M059J (cell line): ENCODE data around the gene TP73. TPM values are rescaled to one million over a fixed set of nuclear protein-coding genes. Genes with fewer than 3 reads are reported as not detected.

Experiments
- DNase-seq: peaks from one replicate; pipeline ENCODE4 v3.0.0-alpha.2; 2012; ENCODE audit warnings: low read depth
- total RNA-seq: library from RNA; depleted of rRNA; stranded (reverse); fragments of >200 nt; shearing (Covaris generic); gene quantifications from 2 replicates; pipeline ENCODE4 v1.2.3, GENCODE V29; 2014

Gene TP73
- total RNA-seq, 1 experiment from 2014 or later, result 0.91 TPM

DNA sequence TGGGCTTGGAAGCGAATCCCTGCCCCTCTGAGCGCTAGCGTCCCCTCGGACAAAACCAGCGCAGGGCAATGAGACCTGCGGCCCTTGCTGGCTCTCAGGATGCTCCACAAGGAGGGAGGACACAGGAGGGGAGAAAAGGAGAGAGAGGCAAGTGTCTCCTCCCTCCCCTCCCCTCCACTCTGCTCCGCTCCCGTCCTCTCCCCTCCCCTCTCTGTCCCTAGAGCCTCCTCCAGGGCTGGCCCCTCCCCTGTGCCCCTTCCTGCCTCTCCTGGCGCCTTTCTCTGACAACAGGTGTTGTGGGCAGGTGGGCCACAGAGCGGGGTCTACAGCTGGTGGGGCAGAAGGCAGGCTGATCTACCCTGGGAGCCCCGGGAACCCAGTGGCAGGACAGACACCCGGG is 35.2 kb downstream of the TP73 start:
- no peak for DNase-seq

GRCh38 chr1:3688356-3689137 is 36.2 kb downstream of the TP73 start:
- no peak for DNase-seq

GRCh38 chr1:3689138-3689750 is 36.9 kb downstream of the TP73 start:
- no peak for DNase-seq

DNA sequence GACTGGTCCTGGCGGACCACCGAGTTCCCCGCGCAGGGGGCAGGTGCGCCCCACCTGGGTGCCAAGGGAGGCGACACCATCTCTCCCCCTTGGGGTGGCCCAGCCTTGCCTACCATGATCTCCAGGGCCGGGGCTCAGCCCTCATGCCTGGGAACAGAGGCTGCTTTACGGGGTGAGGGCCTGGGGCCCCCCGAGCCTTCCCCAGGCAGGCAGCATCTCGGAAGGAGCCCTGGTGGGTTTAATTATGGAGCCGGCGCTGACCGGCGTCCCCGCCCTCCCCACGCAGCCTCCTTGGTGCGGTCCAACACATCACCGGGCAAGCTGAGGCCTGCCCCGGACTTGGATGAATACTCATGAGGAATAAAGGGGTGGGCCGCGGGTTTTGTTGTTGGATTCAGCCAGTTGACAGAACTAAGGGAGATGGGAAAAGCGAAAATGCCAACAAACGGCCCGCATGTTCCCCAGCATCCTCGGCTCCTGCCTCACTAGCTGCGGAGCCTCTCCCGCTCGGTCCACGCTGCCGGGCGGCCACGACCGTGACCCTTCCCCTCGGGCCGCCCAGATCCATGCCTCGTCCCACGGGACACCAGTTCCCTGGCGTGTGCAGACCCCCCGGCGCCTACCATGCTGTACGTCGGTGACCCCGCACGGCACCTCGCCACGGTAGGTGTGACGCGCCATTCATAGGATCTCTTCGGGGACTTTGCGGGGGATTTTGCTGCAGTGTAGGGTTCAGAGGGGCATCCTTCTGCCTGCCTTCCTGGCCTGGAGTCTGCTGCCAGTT is 38.2 kb downstream of the TP73 start:
- DNase-seq, result no peak

- DNase-seq, result no peak
Observed at GRCh38 chr1:3691421-3692204, 39.3 kb downstream of the TP73 start.

- no peak for DNase-seq
Observed at GRCh38 chr1:3692598-3692997, 40.3 kb downstream of the TP73 start.

- DNase-seq, result no peak
Observed at GRCh38 chr1:3693321-3693720, 41.0 kb downstream of the TP73 start.

DNA sequence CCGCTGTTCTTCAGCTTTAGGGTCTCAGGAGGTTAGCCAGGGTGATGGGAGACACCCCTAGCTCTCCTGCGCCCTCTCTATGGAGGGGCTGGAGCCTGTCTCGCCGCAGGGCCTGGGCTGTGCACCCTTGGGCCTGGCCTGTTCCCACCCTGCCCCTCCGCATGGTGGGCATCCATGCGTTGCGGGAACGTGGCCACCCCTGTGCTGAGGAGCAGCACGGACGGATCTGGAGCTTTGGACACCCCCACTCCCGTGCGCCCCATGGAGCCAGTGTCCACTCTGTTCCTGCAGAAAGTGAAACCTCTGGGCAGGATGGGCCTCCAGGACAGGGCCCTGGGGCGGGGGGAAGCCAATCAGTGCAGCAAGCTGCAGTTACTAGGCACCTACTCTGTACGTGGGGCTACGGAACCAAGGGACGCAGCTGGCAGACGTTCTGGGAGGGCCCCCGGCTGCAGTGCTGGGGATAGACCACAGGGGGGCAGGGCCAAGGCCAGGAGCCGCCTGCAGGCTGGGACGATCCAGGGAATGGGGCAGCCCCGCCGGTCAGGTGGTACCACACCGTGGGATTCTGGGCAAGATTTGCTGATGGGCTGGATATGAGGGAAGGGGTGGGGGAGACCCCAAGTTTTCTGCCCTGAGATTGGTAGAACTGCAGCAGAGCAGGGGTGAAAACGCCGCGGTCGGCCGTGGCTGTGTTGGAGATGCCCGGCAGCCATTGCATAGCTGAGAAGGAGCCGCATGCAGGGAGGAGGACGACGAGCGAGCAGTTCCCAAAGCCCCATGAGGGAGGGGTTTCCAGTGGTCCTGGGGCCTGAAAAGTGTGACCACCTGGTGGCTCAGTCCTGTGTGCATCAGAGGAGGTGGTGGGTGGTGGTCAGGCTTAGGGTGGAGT is 43.3 kb downstream of the TP73 start:
- DNase-seq, result peak; percentile 46

DNA sequence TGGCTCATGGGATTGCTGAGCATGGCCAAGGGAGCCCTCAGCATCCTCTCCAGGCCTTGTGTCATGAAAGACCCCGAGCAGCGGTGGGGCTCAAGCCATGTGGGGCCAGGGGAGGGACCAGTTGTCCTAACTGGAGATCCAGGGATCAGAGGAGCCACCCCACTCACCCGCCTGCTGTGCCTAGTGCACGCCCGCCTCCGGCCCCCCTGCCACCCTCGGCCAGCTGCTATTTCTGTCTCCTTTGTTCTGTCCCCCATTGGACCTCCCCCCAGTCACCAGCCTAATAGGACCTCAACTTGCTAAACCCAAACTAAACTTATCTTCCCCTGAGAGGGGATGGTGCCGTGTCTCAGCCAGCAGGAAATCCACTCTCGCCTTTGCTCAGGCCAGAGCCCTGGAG is 44.4 kb downstream of the TP73 start:
- no peak for DNase-seq

DNA sequence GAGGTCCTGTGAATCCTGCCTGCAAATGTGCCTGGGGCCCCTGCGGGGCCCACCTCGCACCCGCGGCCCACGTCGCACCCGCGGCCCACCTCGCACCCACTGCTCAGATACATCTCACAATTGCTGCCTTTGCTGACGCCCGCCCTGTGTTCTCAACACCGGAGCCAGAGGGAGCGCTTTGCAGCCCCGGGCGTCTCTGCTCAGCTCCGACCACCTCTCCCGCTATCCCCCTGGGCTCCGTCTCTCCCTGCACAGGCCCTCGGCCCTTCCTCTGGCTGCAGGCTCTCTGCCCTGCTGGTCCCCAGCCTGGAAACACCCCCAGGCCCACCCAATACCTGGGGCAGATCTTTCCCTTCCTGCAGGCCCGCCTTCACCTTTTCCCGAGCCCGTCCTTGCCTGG is 44.8 kb downstream of the TP73 start:
- DNase-seq, result no peak

DNA sequence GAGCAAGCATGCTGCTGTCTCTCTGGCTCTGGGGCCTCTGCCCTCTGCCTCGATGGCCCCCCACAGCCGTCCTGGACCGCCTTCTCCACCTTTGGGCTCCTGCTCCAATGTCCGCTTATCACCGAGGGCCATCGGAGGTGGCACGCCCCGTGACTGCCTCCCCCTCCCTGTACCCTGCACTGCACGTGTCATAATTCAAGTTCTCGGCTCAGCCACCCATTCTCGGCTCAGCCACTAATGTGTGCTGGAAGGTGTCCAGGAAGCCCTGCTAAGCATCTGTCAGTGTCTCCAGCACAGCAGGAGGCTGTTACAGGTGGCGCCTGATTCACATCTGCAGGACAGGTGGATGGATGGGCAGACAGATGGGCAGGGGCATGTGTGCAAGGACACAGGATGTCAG is 45.5 kb downstream of the TP73 start:
- DNase-seq, result no peak

DNA sequence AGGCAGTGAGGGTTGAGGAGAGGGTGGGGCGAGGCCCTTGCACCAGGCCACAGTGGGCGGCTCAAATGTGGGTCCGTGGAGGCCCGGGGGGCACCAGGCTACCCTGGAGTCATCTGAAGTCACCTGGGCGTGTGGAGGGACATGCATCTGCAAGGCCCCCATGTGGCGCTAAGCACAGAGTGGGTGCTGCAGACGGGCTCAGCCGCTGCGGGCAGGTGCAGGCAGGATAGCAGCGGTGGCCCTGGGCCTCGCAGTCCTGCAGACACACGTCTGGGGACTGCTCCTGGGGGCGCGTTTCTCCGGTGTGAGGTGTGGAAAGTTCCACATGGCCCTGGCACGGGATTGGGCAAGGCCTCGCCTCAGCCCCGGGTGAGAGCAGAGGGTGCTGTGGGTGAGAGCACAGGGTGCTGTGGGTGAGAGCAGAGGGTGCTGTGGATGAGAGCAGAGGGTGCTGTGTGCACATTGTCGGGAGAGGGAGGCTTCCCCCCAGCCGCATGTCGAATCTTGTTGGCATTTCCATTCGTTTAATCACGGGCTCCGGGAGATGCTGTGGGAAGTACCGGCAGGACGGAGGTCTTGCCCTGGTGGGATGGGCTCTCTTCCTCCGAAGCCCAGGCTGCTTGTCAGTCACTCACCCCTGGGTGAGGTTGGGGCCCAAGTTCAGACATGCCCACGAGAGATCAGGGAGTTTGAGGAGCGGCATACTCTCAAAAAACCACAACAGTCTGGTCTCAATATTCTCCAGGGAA is 46.5 kb downstream of the TP73 start:
- DNase-seq, result no peak

- no peak for DNase-seq
Observed at GRCh38 chr1:3699596-3699995, 47.3 kb downstream of the TP73 start.

- DNase-seq, result no peak
Observed at GRCh38 chr1:3700631-3701030, 48.3 kb downstream of the TP73 start.

GRCh38 chr1:3702528-3702927 is 50.2 kb downstream of the TP73 start:
- DNase-seq, result no peak

- peak; percentile 73 for DNase-seq
Observed at GRCh38 chr1:3702990-3703728, 50.8 kb downstream of the TP73 start.

DNA sequence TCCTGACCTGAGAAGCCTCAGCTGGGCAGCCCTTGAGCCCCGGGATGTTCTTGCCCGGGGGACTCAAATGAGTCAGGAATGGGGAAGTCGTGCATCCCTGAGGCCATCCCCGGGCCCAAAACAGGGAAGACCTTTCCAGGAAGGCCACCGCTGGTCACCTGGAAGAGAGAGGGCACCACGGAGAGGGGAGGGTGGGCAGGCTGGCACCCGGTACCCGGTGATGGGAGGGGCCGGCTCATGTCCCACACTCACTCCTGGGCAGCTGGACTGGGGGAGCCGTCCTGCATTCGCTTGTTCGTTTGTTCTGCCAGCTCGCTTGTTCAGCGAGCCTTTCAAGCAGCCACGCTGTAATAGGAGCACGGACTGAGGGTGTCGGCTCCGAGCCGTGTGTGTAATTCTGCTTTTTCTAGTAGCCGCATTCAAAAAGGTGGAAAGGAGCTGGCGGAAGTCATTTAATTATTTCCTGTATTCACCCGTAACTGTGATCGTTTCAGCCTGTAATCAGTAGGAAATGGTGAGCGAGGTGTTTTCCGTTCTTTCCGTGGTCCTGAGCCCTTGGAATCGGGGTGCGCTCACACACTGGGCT is 51.6 kb downstream of the TP73 start:
- no peak for DNase-seq

DNA sequence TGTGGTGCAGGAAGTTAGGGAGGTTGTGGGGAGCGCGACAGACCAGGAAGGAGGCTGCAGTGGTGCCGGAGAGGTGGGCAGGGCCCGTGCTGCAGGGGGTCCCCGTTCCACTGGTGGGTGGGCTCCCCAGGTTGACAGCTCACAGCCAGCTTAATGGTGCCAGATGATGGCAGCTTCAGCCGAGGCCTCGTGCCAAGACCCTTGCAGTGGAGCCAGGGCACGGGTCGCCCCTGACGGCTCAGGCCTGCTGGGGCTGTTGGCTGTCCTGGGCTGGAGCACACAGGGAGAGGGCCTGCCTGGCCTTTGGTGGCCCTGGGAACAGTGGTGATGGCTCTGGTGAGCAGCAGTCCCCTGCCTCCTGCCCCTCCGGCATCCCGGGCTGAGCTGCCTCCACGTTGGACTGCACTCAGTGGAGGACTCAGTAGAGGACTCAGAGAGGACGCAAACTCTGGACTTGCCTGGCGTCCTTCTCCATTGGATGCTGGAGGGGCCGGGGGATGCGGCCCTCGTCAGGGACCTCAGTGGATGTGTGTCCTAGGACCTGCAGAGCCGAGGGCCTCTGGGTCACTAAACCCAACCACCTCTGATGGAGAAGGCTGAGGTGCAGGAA is 53.1 kb downstream of the TP73 start:
- DNase-seq, result no peak
